Choroid plexus epithelial cell (primary cell): Measurements from ENCODE around the gene ZDHHC19.
"Not testable (repeated sequence)": the region's sequence is repeated elsewhere in the genome, so short reads cannot be mapped to it uniquely, and the experiment has no call there.

Source experiments
- DNase-seq: peaks from one replicate; pipeline ENCODE4 v3.0.0-alpha.2; 2010; ENCODE audit warnings: low read depth
- H3K4me3 ChIP-seq: 2 replicates; pipeline ENCODE4 v1.5.1; 2011; ENCODE audit warnings: low read depth, mild to moderate bottlenecking, control low read depth, low read length, moderate library complexity
- CTCF ChIP-seq: conservative IDR thresholded peaks from 2 replicates; pipeline ENCODE4 v1.5.1; 2011; ENCODE audit warnings: low read depth, mild to moderate bottlenecking, control low read depth, inconsistent platforms, low read length, moderate library complexity

The ZDHHC19 gene

GRCh38 chr3:196208942-196209695, 2.1 kb downstream of the ZDHHC19 start:
- no peak for DNase-seq
- H3K4me3 ChIP-seq, result no peak overlapping the region
- TF ChIP-seq CTCF, result no peak

- DNase-seq, result peak; percentile 35
- no peak for TF ChIP-seq CTCF
- peak overlapping the region; percentile 45 for H3K4me3 ChIP-seq
Measured at GRCh38 chr3:196207833-196208607, 3.2 kb downstream of the ZDHHC19 start.

- DNase-seq, result no peak
- no peak for TF ChIP-seq CTCF
- peak overlapping the region; percentile 46 for H3K4me3 ChIP-seq
Measured at GRCh38 chr3:196207159-196207832, 3.9 kb downstream of the ZDHHC19 start.

- not testable (repeated sequence) for H3K4me3 ChIP-seq, DNase-seq
Measured at GRCh38 chr3:196205442-196206205, 5.6 kb downstream of the ZDHHC19 start.

GRCh38 chr3:196203846-196204245, 7.4 kb downstream of the ZDHHC19 start:
- DNase-seq, result no peak
- no peak overlapping the region for H3K4me3 ChIP-seq
- no peak for TF ChIP-seq CTCF

- H3K4me3 ChIP-seq, result peak overlapping the region; percentile 43
Measured at GRCh38 chr3:196202516-196202970, 8.7 kb downstream of the ZDHHC19 start.

More at GRCh38 chr3:196202516-196202970, 8.7 kb downstream of the ZDHHC19 start:
- no peak for TF ChIP-seq CTCF
- DNase-seq, result peak; percentile 94
